HG03097 (cell line): ENCODE results near the gene IMP3.
"Not testable (repeated sequence)": the region's sequence is repeated elsewhere in the genome, so short reads cannot be mapped to it uniquely, and the experiment has no call there.

Experiments
- ATAC-seq: cut with Tn5 transposase; IDR thresholded peaks from one replicate; pipeline ENCODE4 v1.9.1; 2021; ENCODE audit not compliant: unreplicated experiment, low FRiP score

IMP3 gene

GRCh38 chr15:75639709-75640482 lies at the start of gene IMP3:
Gene IMP3 (minus strand): TSS chr15:75640224. CDS start chr15:75640168, 56 bp downstream.
- ATAC-seq: peak; percentile 90

GRCh38 chr15:75689429-75689828 lies 49.4 kb upstream of the IMP3 start:
- not testable (repeated sequence) for ATAC-seq

GRCh38 chr15:75688831-75689230 lies 48.8 kb upstream of the IMP3 start:
- ATAC-seq: no peak

GRCh38 chr15:75688278-75688557 lies 48.2 kb upstream of the IMP3 start:
- no peak for ATAC-seq

- no peak for ATAC-seq
Observed at GRCh38 chr15:75687486-75688277, 47.7 kb upstream of the IMP3 start.

GRCh38 chr15:75686212-75686642 lies 46.2 kb upstream of the IMP3 start:
- not testable (repeated sequence) for ATAC-seq

GRCh38 chr15:75685195-75685594 lies 45.2 kb upstream of the IMP3 start:
- ATAC-seq: no peak

- ATAC-seq: no peak
Observed at GRCh38 chr15:75684648-75685047, 44.6 kb upstream of the IMP3 start.

GRCh38 chr15:75683646-75684312 lies 43.8 kb upstream of the IMP3 start:
- not testable (repeated sequence) for ATAC-seq

- ATAC-seq: no peak
Observed at GRCh38 chr15:75682181-75683135, 42.4 kb upstream of the IMP3 start.

GRCh38 chr15:75680007-75680789 lies 40.2 kb upstream of the IMP3 start:
- ATAC-seq: no peak

GRCh38 chr15:75678324-75678690 lies 38.3 kb upstream of the IMP3 start:
- not testable (repeated sequence) for ATAC-seq

GRCh38 chr15:75677465-75678323 lies 37.7 kb upstream of the IMP3 start:
- no peak for ATAC-seq

- ATAC-seq: no peak
Observed at GRCh38 chr15:75676688-75677464, 36.9 kb upstream of the IMP3 start.

GRCh38 chr15:75675579-75676404 lies 35.8 kb upstream of the IMP3 start:
- no peak for ATAC-seq

- no peak for ATAC-seq
Observed at GRCh38 chr15:75674366-75674765, 34.3 kb upstream of the IMP3 start.
